Measurements from ENCODE around the gene AFAP1.

AFAP1 gene

DNA sequence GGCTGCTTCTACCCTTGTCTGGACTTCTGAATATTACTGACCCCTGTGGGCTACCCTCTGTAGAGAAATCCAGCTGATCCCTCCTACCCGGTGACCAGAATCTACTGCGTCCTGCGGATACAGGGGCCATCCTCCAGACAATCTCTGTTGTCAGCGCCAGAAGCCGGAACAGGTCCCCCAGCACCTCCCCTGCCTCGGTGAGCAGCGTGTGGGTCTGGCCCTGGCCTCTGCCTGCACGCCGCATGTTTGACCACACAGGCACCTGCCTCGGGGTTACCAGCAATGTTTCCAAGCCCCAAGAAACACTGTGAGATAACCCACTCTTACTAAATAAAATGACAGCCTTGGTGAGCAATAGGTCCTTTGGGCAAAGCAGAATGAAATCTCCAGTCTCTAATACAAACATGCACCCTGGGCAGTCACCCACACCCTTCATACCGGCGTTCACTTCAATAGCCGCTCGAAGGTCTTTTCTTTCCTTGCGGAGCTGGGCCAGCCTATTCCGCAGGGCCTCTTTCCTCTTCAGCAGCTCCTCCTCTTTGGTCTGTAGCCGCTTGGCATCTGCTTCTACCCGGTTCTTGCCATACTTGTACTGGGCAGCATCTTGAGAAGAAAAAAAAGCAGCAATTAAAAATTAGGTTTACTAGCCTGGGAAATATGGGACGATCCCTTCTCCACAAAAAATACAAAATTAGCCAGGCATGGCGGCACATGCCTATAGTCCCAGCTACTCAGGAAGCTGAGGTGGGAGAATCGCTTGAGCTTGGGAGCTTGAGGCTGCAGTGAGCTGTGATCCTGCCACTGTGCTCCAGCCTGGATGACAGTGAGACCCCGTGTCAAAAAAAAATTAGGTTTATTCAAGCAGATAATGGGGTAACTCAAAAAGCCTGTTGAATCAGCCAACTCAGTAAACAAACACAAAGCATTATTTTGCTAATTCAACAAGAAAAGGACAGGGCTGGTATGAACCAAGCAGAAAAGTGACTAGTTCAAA, 165.1 kb downstream of the AFAP1 start:
- Histone ChIP-seq H3K9me2 (replicated peaks; ENCODE audit: low read depth, low read length) (no peaks in the 10 kb centered on the region), H3K9ac (ENCODE audit: low read depth, low read length, poor library complexity, severe bottlenecking) (no peak overlapping the region), H3K4me1 (ENCODE audit: insufficient read depth, low read length, poor library complexity, severe bottlenecking) (no peaks in the 10 kb centered on the region), H3F3A (ENCODE audit: low read depth) (no peaks in the 10 kb centered on the region), H3K27me3 (ENCODE audit: insufficient read depth, low read length, poor library complexity, severe bottlenecking) (no peaks in the 10 kb centered on the region), H2AFZ (ENCODE audit: low read length) (no peak overlapping the region), H3K9me3 (ENCODE audit: insufficient read depth, low read depth, low read length) (no peaks in the 10 kb centered on the region; the same call in 1 of the 2 replicates), H4K20me1 (ENCODE audit: insufficient read depth, low read length, poor library complexity, severe bottlenecking) (no peaks in the 10 kb centered on the region), H3K4me3 (ENCODE audit: low read length, poor library complexity, severe bottlenecking) (no peak overlapping the region), H3K4me2 (ENCODE audit: low read depth, low read length, poor library complexity, severe bottlenecking) (no peak overlapping the region), H3K79me2 (ENCODE audit: insufficient read depth, low read length) (no peaks in the 10 kb centered on the region), H3K36me3 (ENCODE audit: insufficient read depth, low read length) (no peaks in the 10 kb centered on the region)
- TF ChIP-seq, protein P1, sequence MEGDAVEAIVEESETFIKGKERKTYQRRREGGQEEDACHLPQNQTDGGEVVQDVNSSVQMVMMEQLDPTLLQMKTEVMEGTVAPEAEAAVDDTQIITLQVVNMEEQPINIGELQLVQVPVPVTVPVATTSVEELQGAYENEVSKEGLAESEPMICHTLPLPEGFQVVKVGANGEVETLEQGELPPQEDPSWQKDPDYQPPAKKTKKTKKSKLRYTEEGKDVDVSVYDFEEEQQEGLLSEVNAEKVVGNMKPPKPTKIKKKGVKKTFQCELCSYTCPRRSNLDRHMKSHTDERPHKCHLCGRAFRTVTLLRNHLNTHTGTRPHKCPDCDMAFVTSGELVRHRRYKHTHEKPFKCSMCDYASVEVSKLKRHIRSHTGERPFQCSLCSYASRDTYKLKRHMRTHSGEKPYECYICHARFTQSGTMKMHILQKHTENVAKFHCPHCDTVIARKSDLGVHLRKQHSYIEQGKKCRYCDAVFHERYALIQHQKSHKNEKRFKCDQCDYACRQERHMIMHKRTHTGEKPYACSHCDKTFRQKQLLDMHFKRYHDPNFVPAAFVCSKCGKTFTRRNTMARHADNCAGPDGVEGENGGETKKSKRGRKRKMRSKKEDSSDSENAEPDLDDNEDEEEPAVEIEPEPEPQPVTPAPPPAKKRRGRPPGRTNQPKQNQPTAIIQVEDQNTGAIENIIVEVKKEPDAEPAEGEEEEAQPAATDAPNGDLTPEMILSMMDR (conservative IDR thresholded peaks at IDR 0.05; ENCODE audit: low read length): no peak
- TF ChIP-seq EZH2phosphoT487 (IDR thresholded peaks at IDR 0.05; ENCODE audit: borderline replicate concordance): no peak

DNA sequence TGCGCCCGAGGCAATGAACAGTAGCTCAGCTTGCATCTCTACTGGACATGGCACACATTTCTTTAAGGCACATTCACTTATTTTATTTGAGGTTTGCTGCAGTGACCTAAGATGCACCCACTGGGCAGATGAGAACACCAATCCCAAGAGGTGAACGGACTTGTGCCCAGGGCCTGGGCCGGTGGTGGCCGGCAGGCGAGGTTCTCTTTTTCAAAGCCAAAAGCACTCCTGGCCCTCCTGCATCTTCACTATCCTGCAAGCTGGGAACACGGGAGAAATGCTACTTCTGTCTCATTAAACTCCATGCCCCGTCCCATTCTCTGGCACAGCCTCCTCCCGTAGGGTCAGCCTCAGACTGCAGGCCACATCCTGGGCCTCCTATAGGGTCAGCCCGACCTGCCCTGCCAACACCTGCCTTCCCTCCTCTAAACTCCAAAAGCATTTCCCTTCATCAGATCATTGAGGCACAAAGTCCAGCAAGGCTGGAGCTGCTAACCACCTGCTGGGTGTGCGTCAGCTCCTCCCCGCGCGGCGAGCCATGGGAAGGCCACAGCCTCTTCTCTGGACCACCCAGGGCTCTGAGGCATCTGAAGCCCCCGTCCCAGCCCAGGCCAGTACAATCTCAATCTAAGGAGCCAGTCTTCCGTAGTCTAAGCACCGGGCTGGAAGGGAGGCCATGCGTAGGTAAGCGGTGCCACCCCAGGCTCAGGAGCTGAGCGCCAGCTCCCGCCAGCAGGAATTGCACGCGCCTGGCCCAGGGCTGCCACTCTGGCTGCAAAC, 166.1 kb downstream of the AFAP1 start:
- Histone ChIP-seq H3K4me2 (ENCODE audit: low read depth, low read length, poor library complexity, severe bottlenecking) (no peak overlapping the region), H3F3A (ENCODE audit: low read depth) (no peaks in the 10 kb centered on the region), H3K79me2 (ENCODE audit: insufficient read depth, low read length) (no peaks in the 10 kb centered on the region), H3K4me3 (ENCODE audit: low read length, poor library complexity, severe bottlenecking) (no peak overlapping the region), H4K20me1 (ENCODE audit: insufficient read depth, low read length, poor library complexity, severe bottlenecking) (no peaks in the 10 kb centered on the region), H3K9me3 (ENCODE audit: insufficient read depth, low read depth, low read length) (no peaks in the 10 kb centered on the region; the same call in 1 of the 2 replicates), H3K36me3 (ENCODE audit: insufficient read depth, low read length) (no peaks in the 10 kb centered on the region), H3K4me1 (ENCODE audit: insufficient read depth, low read length, poor library complexity, severe bottlenecking) (no peaks in the 10 kb centered on the region), H3K27me3 (ENCODE audit: insufficient read depth, low read length, poor library complexity, severe bottlenecking) (no peaks in the 10 kb centered on the region), H2AFZ (ENCODE audit: low read length) (no peak overlapping the region), H3K9ac (ENCODE audit: low read depth, low read length, poor library complexity, severe bottlenecking) (no peak overlapping the region), H3K9me2 (replicated peaks; ENCODE audit: low read depth, low read length) (no peaks in the 10 kb centered on the region)
- TF ChIP-seq EZH2phosphoT487 (IDR thresholded peaks at IDR 0.05; ENCODE audit: borderline replicate concordance): no peak
- TF ChIP-seq, protein P1 (conservative IDR thresholded peaks at IDR 0.05; ENCODE audit: low read length): no peak

DNA sequence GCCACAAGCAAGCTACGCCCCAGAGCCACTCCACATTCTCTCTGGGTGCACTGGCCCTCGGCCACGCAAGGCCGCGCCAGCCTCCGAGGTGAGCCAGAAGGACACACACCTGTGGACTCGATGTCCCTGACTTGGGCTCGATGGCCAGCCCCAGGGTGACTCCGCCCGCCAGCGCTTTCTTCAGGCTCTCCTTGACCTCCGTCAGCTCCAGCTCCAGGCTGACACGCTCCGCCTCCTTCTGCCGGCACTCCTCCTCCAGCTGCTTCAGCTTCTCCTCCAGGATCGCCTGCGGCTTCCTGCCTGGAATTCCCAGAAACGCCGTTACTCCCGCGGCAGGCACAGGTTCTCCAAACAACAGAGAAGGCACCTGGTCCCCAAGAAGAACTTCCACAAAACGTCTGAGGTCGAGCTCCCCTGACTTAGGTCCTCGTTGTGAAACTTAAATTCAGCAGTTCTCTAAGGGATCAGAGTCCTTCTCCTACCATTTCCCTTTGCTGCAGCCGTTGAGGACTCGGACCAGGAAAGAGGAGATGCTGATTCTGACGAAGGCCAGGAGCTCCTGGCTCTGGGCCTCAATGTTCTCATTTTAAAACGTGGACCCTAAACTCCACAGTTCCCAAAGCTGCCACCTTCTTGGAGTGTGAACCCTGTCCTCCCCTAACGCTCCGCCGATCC, 166.8 kb downstream of the AFAP1 start:
- no peaks in the 10 kb centered on the region for H3K9me2 ChIP-seq (replicated peaks; ENCODE audit: low read depth, low read length)
- TF ChIP-seq EZH2phosphoT487 (IDR thresholded peaks at IDR 0.05; ENCODE audit: borderline replicate concordance): no peak
- TF ChIP-seq, protein P1 (conservative IDR thresholded peaks at IDR 0.05; ENCODE audit: low read length): no peak
- no peaks in the 10 kb centered on the region for H3K9me3 ChIP-seq (ENCODE audit: insufficient read depth, low read depth, low read length)
- no peak overlapping the region for H3K4me3 ChIP-seq (ENCODE audit: low read length, poor library complexity, severe bottlenecking)
- H3K36me3 ChIP-seq (ENCODE audit: insufficient read depth, low read length): no peaks in the 10 kb centered on the region
- no peaks in the 10 kb centered on the region for H3K27me3 ChIP-seq (ENCODE audit: insufficient read depth, low read length, poor library complexity, severe bottlenecking)
- H2AFZ ChIP-seq (ENCODE audit: low read length): no peak overlapping the region
- H3F3A ChIP-seq (ENCODE audit: low read depth): no peaks in the 10 kb centered on the region
- H4K20me1 ChIP-seq (ENCODE audit: insufficient read depth, low read length, poor library complexity, severe bottlenecking): no peaks in the 10 kb centered on the region
- H3K9ac ChIP-seq (ENCODE audit: low read depth, low read length, poor library complexity, severe bottlenecking): no peak overlapping the region
- H3K79me2 ChIP-seq (ENCODE audit: insufficient read depth, low read length): no peaks in the 10 kb centered on the region
- no peak overlapping the region for H3K4me2 ChIP-seq (ENCODE audit: low read depth, low read length, poor library complexity, severe bottlenecking)
- no peaks in the 10 kb centered on the region for H3K4me1 ChIP-seq (ENCODE audit: insufficient read depth, low read length, poor library complexity, severe bottlenecking)

Measured in Loucy (cell line).